ENCODE data around the gene PRKACB.
"Not testable (repeated sequence)": the region's sequence is repeated elsewhere in the genome, so short reads cannot be mapped to it uniquely, and the experiment has no call there.

The PRKACB gene

DNA sequence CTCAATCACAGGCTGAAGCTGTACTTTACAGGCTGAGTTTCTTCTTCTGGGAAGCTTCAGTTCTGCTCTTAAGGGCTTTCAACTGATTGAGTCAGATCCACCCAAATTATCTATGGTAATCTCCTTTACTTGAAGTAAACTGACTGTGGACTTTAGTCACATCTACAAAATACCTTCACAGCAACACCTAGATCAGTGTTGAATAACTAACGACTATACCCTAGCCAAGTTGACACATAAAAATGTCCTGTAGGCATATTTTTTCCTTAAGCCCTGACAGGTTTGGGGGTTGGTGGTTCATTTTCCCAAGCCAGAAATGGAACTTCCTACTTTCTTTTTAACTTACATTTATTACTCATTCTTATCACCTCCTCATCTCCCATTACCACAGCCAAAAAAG lies 42.9 kb upstream of the PRKACB start:
- Histone ChIP-seq H3F3A (ENCODE audit: control insufficient read depth, insufficient read depth) (no peaks in the 10 kb centered on the region), H3K4me1 (ENCODE audit: control insufficient read depth, low read length) (no peaks in the 10 kb centered on the region), H3K4me2 (ENCODE audit: low read length) (no peak overlapping the region), H3K9me2 (replicated peaks; ENCODE audit: control insufficient read depth, low read length) (no peaks in the 10 kb centered on the region), H4K20me1 (ENCODE audit: control insufficient read depth, insufficient read depth, low read depth, low read length) (no peaks in the 10 kb centered on the region), H3K27me3 (ENCODE audit: control insufficient read depth, low read length) (no peaks in the 10 kb centered on the region), H3K4me3 (ENCODE audit: low read length) (no peak overlapping the region), H3K79me2 (ENCODE audit: control insufficient read depth, low read length) (no peaks in the 10 kb centered on the region), H3K36me3 (ENCODE audit: control insufficient read depth, low read length) (no peaks in the 10 kb centered on the region; the same call in 1 of the 2 replicates), H3K9me3 (ENCODE audit: control insufficient read depth, insufficient read depth, low read length) (no peaks in the 10 kb centered on the region), H3K27ac (ENCODE audit: low read depth, low read length) (no peak overlapping the region)
- no peak for TF ChIP-seq EZH2phosphoT487 (IDR thresholded peaks at IDR 0.05; ENCODE audit: borderline replicate concordance, low read length)
- TF ChIP-seq, protein P1, sequence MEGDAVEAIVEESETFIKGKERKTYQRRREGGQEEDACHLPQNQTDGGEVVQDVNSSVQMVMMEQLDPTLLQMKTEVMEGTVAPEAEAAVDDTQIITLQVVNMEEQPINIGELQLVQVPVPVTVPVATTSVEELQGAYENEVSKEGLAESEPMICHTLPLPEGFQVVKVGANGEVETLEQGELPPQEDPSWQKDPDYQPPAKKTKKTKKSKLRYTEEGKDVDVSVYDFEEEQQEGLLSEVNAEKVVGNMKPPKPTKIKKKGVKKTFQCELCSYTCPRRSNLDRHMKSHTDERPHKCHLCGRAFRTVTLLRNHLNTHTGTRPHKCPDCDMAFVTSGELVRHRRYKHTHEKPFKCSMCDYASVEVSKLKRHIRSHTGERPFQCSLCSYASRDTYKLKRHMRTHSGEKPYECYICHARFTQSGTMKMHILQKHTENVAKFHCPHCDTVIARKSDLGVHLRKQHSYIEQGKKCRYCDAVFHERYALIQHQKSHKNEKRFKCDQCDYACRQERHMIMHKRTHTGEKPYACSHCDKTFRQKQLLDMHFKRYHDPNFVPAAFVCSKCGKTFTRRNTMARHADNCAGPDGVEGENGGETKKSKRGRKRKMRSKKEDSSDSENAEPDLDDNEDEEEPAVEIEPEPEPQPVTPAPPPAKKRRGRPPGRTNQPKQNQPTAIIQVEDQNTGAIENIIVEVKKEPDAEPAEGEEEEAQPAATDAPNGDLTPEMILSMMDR (IDR thresholded peaks at IDR 0.05; ENCODE audit: low read depth, low read length, poor library complexity, severe bottlenecking) = no peak

DNA sequence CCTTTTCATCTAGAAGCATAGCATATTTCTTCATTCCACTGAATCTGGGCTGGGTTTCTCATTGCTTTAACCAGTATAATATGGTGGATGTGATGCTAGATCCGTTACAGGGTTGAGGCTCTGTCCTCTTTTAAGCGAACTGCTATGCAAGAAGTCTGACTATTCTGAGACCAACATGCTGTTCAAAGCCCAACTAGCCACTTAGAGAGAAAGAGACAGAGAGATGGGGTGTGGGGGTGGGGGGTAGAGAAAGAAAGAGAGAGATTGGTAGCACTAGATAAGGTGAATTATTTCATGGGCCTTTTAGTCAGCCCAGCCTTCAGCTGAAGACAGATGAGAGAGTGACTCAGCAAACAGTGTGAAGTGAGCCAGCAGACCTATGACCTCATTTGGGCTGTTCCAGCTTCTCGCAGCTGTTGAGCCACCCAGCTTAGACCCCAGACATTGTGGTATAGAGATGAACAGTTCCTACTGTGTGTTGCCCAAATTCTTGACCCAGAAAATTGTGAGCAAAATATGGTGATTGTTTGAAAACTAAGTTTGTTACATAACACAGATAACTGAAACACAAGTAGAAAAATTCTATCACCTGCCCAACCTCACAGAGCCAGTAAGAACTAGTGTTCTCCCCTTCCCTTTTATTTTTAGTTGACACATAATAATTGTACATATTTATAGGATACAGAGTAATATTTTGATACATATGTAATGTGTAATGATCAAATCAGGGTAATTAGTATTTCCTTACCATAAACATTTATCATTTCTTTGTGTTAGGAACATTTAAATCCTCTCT lies 40.7 kb upstream of the PRKACB start:
- TF ChIP-seq, protein P1 (IDR thresholded peaks at IDR 0.05; ENCODE audit: low read depth, low read length, poor library complexity, severe bottlenecking) = no peak
- no peak for TF ChIP-seq EZH2phosphoT487 (IDR thresholded peaks at IDR 0.05; ENCODE audit: borderline replicate concordance, low read length)
- no peak overlapping the region for H3K4me2 ChIP-seq (ENCODE audit: low read length)
- H3K27ac ChIP-seq (ENCODE audit: low read depth, low read length) = no peak overlapping the region

DNA sequence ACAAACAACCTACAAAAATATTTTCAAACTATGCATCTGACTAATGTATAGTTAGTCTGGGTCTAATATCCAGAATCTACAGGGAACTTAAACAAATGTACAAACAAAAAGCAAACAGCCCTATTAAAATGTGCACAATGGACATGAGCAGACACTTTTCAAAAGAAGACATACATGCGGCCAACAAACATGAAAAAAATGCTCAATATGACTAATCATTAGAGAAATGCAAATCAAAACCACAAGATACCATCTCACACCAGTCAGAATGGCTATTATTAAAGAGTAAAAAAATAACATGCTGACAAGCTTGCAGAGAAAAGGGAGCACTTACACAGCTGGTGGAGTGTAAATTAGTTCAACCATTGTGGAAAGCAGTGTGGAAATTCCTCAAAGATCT lies 36.5 kb upstream of the PRKACB start:
- not testable (repeated sequence) for H3K4me1 ChIP-seq (ENCODE audit: control insufficient read depth, low read length); H3K79me2 ChIP-seq (ENCODE audit: control insufficient read depth, low read length); H3F3A ChIP-seq (ENCODE audit: control insufficient read depth, insufficient read depth); H3K27ac ChIP-seq (ENCODE audit: low read depth, low read length); H3K4me2 ChIP-seq (ENCODE audit: low read length); H3K9me2 ChIP-seq (replicated peaks; ENCODE audit: control insufficient read depth, low read length); H3K36me3 ChIP-seq (ENCODE audit: control insufficient read depth, low read length); H4K20me1 ChIP-seq (ENCODE audit: control insufficient read depth, insufficient read depth, low read depth, low read length); H3K9me3 ChIP-seq (ENCODE audit: control insufficient read depth, insufficient read depth, low read length); H3K4me3 ChIP-seq (ENCODE audit: low read length); H3K27me3 ChIP-seq (ENCODE audit: control insufficient read depth, low read length)

More for the DNA sequence above, 40.7 kb upstream of the PRKACB start:
- Histone ChIP-seq H3K9me2 (replicated peaks; ENCODE audit: control insufficient read depth, low read length) (no peaks in the 10 kb centered on the region), H3K27me3 (ENCODE audit: control insufficient read depth, low read length) (no peaks in the 10 kb centered on the region), H3K79me2 (ENCODE audit: control insufficient read depth, low read length) (no peaks in the 10 kb centered on the region), H3K4me1 (ENCODE audit: control insufficient read depth, low read length) (no peaks in the 10 kb centered on the region), H3K36me3 (ENCODE audit: control insufficient read depth, low read length) (no peaks in the 10 kb centered on the region; the same call in 1 of the 2 replicates), H4K20me1 (ENCODE audit: control insufficient read depth, insufficient read depth, low read depth, low read length) (no peaks in the 10 kb centered on the region), H3K4me3 (ENCODE audit: low read length) (no peak overlapping the region), H3F3A (ENCODE audit: control insufficient read depth, insufficient read depth) (no peaks in the 10 kb centered on the region), H3K9me3 (ENCODE audit: control insufficient read depth, insufficient read depth, low read length) (peaks cover 3% of the 10 kb centered on the region; the same call in 1 of the 2 replicates)

DNA sequence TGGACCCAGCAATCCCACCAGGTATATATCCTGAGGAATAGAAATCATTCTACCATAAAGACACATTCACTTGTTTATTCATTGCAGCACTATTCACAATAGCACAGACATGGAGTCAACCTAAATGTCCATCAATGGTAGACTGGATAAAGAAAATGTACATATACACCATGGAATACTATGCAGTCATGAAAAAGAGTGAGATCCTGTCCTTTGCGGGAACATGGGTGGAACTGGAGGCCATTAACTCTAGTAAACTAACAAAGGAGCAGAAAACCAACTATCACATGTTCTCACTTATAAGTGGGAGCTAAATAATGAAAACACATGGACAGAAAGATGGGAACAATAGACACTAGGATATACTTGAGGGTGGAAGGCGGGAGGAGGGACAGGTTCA lies 36.1 kb upstream of the PRKACB start:
- no peaks in the 10 kb centered on the region for H3K4me1 ChIP-seq (ENCODE audit: control insufficient read depth, low read length)
- no peaks in the 10 kb centered on the region for H4K20me1 ChIP-seq (ENCODE audit: control insufficient read depth, insufficient read depth, low read depth, low read length)
- H3K4me2 ChIP-seq (ENCODE audit: low read length) = no peak overlapping the region
- no peak overlapping the region for H3K27ac ChIP-seq (ENCODE audit: low read depth, low read length)
- TF ChIP-seq, protein P1 (IDR thresholded peaks at IDR 0.05; ENCODE audit: low read depth, low read length, poor library complexity, severe bottlenecking) = no peak
- TF ChIP-seq EZH2phosphoT487 (IDR thresholded peaks at IDR 0.05; ENCODE audit: borderline replicate concordance, low read length) = no peak
- H3K27me3 ChIP-seq (ENCODE audit: control insufficient read depth, low read length) = no peaks in the 10 kb centered on the region
- no peaks in the 10 kb centered on the region for H3F3A ChIP-seq (ENCODE audit: control insufficient read depth, insufficient read depth)
- H3K36me3 ChIP-seq (ENCODE audit: control insufficient read depth, low read length) = no peaks in the 10 kb centered on the region; the same call in 1 of the 2 replicates
- no peak overlapping the region for H3K4me3 ChIP-seq (ENCODE audit: low read length)
- no peaks in the 10 kb centered on the region for H3K79me2 ChIP-seq (ENCODE audit: control insufficient read depth, low read length)
- peaks cover 3% of the 10 kb centered on the region; the same call in 1 of the 2 replicates for H3K9me3 ChIP-seq (ENCODE audit: control insufficient read depth, insufficient read depth, low read length)
- no peaks in the 10 kb centered on the region for H3K9me2 ChIP-seq (replicated peaks; ENCODE audit: control insufficient read depth, low read length)

All from DOHH2 (cell line).